ENCODE data around the gene SPO11.

SPO11 gene

GRCh38 chr20:57291003-57291402, 38.6 kb upstream of the SPO11 start:
- TF ChIP-seq POLR2AphosphoS5 (IDR thresholded peaks at IDR 0.05; ENCODE audit: low read depth, low read length): no peak
- FAIRE-seq (no peak), DNase-seq (ENCODE audit: insufficient read length) (no peak)

DNA sequence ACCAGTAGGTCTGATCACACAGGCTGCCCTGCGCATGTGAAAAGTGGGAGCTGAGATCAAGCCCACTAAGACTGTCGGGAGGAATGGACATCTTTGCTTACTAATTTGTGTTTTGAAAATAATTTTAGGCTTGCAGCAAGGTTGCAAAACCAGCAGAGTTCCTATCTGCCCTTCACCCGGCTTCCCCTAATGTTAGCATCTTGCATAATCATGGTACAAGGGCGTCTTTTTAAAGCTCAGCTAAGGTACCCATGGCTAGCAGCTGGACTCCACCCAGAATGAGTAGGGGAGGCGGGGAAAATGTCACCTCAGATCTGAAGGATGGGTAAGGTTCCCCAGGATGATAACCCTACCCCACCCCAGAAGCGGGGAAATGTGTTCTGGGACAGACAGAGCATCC, 37.9 kb upstream of the SPO11 start:
- TF ChIP-seq TAF1 (IDR thresholded peaks at IDR 0.05; ENCODE audit: borderline replicate concordance, low read depth, low read length): no peak
- no peak for TF ChIP-seq POLR2AphosphoS5 (IDR thresholded peaks at IDR 0.05; ENCODE audit: low read depth, low read length)
- TF ChIP-seq POLR2A (IDR thresholded peaks at IDR 0.05; ENCODE audit: low read depth, low read length): no peak
- no peak for DNase-seq (ENCODE audit: insufficient read length)
- no peak for FAIRE-seq

DNA sequence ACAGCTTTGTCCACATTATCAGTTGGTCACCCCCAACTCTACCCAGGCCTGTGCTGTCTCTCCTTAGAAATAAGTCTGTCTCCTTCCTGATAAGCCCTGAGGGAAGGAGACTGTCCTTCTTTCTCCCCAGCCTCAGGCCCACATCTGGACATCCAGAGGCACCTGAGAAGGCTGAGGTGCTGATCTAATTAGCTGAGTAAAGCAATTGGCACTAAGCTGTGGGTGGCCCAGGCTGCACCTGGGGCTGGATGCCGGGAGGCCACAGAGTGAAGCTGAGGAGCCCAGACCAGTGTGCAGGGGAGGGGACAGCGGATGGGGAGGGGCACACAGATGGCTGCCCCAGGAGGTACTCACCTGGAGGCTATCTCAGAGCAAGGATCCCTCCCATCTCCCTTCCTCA, 37.0 kb upstream of the SPO11 start:
- no peak for FAIRE-seq
- TF ChIP-seq POLR2A (IDR thresholded peaks at IDR 0.05; ENCODE audit: low read depth, low read length) (no peak), POLR2AphosphoS5 (IDR thresholded peaks at IDR 0.05; ENCODE audit: low read depth, low read length) (no peak), TAF1 (IDR thresholded peaks at IDR 0.05; ENCODE audit: borderline replicate concordance, low read depth, low read length) (no peak)
- no peak for DNase-seq (ENCODE audit: insufficient read length)

GRCh38 chr20:57293995-57294394, 35.6 kb upstream of the SPO11 start:
- no peak for FAIRE-seq
- DNase-seq (ENCODE audit: insufficient read length): no peak
- TF ChIP-seq TAF1 (IDR thresholded peaks at IDR 0.05; ENCODE audit: borderline replicate concordance, low read depth, low read length) (no peak), POLR2AphosphoS5 (IDR thresholded peaks at IDR 0.05; ENCODE audit: low read depth, low read length) (no peak), POLR2A (IDR thresholded peaks at IDR 0.05; ENCODE audit: low read depth, low read length) (no peak)

DNA sequence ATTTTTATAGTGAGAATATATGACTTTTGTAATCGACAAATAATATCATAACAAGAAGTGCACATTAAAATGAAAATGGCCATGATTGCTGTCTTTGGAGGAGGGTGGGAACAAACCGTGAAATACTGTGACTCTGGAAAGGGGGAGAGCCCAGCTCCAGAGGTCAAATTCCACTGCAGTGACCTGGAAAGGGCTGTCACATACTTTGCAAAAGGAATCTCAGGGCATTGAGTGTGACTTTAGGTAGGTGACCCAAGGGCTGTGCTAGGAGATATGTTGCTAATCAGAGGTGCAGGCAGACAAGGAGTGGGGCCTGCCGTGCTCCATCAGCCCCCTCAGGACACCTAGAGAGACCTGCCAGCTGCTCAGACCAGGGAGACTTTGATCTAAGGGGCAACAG, 35.1 kb upstream of the SPO11 start:
- DNase-seq (ENCODE audit: insufficient read length) (no peak), FAIRE-seq (no peak)
- TF ChIP-seq POLR2AphosphoS5 (IDR thresholded peaks at IDR 0.05; ENCODE audit: low read depth, low read length) (no peak), TAF1 (IDR thresholded peaks at IDR 0.05; ENCODE audit: borderline replicate concordance, low read depth, low read length) (no peak), POLR2A (IDR thresholded peaks at IDR 0.05; ENCODE audit: low read depth, low read length) (no peak)

GRCh38 chr20:57298457-57298856, 31.1 kb upstream of the SPO11 start:
- no peak for DNase-seq (ENCODE audit: insufficient read length)
- FAIRE-seq: no peak
- TF ChIP-seq TAF1 (IDR thresholded peaks at IDR 0.05; ENCODE audit: borderline replicate concordance, low read depth, low read length): no peak
- TF ChIP-seq POLR2AphosphoS5 (IDR thresholded peaks at IDR 0.05; ENCODE audit: low read depth, low read length): no peak
- TF ChIP-seq POLR2A (IDR thresholded peaks at IDR 0.05; ENCODE audit: low read depth, low read length): no peak

DNA sequence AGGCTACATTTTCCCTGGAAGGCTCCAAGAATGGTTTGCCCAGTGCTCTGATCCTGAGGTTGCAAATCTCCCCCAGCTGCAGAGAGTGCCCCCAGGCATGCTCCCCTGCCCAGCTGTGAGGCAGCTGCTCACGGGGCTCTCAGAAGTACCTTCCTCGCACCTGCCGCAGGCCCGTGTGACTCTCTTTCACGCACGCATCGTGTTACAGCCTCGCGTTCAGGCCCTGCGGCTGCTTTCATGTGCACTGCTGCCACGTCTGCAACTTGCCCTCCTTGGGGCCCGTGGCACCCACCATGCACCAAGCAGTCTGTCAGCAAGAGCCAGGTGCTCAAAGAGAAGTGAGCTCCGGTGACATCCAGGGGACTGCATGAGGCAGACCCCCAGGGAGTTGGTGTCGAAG, 28.6 kb upstream of the SPO11 start:
- DNase-seq (ENCODE audit: insufficient read length) (no peak), FAIRE-seq (no peak)
- TF ChIP-seq POLR2A (IDR thresholded peaks at IDR 0.05; ENCODE audit: low read depth, low read length) (no peak), TAF1 (IDR thresholded peaks at IDR 0.05; ENCODE audit: borderline replicate concordance, low read depth, low read length) (no peak), POLR2AphosphoS5 (IDR thresholded peaks at IDR 0.05; ENCODE audit: low read depth, low read length) (no peak)

GRCh38 chr20:57306747-57307146, 22.9 kb upstream of the SPO11 start:
- no peak for DNase-seq (ENCODE audit: insufficient read length)
- no peak for FAIRE-seq
- TF ChIP-seq POLR2AphosphoS5 (IDR thresholded peaks at IDR 0.05; ENCODE audit: low read depth, low read length): no peak
- TF ChIP-seq POLR2A (IDR thresholded peaks at IDR 0.05; ENCODE audit: low read depth, low read length): no peak
- no peak for TF ChIP-seq TAF1 (IDR thresholded peaks at IDR 0.05; ENCODE audit: borderline replicate concordance, low read depth, low read length)

DNA sequence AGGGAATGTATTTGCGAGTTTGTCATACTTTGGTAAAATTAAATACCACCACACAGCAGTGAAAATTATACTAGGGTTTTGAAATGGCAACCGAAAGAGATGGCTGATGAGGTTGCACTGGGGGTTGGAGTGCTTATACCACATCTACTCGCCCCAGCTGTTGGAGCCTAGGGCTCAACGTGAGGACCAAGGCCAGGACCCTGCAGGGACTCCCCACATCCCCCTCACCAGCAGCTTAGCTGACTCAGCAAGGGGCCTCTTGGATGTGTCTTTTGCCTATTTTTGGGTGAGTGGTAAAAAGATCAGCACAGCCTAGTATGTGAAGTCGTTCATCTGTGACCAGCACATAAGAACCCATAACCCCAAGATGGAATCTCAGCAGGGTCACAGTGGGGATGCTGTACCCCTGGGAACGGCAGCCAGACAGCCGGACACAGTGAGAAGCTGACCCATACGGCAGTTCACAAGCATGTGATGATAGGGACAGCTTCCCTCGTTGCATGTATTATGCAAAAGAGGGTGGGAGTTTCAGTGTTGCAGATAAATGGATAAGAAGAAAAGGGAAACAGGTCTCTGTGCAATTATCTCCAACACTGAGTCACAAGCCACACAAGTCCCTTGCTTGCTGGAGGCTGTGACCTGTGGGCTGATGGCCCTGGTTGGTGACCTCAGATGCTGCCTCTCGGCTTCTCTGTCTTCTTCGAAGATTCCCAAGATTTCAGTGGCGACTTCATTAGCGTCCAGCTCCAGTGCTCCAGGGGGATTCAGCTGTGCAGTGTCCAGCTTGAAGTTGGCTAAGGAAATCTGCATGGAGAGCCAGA, 20.9 kb upstream of the SPO11 start:
- no peak for DNase-seq (ENCODE audit: insufficient read length)
- TF ChIP-seq POLR2AphosphoS5 (IDR thresholded peaks at IDR 0.05; ENCODE audit: low read depth, low read length) (no peak), TAF1 (IDR thresholded peaks at IDR 0.05; ENCODE audit: borderline replicate concordance, low read depth, low read length) (no peak), POLR2A (IDR thresholded peaks at IDR 0.05; ENCODE audit: low read depth, low read length) (no peak)
- no peak for FAIRE-seq

- DNase-seq (ENCODE audit: insufficient read length) (no peak), FAIRE-seq (no peak)
Observed at GRCh38 chr20:57309544-57310115, 20.0 kb upstream of the SPO11 start.

DNA sequence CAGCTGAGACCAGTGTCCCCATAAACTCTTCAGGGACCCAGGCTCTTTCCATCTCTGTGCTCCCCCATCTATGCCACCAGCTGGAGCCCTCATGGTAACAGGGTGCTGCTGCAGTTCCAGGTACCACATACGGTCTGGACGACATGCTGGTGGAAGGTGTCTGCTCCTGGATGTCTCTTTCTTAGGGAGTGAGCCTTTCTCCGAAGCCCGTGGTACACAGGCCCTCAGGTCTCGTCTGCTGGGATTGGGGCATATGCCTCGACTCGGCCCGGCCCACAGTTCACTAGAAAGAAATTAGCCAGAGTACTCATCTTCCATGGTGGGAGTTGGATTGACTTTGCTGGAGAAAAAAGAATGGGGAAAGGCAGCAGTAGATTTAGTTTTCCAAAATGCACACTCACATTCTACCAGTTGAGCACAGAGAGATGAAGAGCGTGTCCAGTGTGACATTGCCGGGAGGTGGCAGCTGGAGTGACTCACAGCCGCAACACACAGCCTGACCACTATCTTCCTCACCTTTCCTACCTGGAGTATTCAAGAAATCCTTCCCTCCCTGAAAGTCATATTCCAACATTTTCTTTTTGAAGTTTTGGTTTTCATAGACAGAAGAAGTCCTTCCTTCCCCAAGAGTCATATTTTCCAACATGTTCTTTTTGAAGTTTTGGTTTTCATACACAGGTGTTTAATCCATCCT, 18.6 kb upstream of the SPO11 start:
- TF ChIP-seq TAF1 (IDR thresholded peaks at IDR 0.05; ENCODE audit: borderline replicate concordance, low read depth, low read length) (no peak), POLR2AphosphoS5 (IDR thresholded peaks at IDR 0.05; ENCODE audit: low read depth, low read length) (no peak), POLR2A (IDR thresholded peaks at IDR 0.05; ENCODE audit: low read depth, low read length) (no peak)
- DNase-seq (ENCODE audit: insufficient read length) (no peak), FAIRE-seq (no peak)

More at GRCh38 chr20:57309544-57310115, 20.0 kb upstream of the SPO11 start:
- TF ChIP-seq POLR2AphosphoS5 (IDR thresholded peaks at IDR 0.05; ENCODE audit: low read depth, low read length) (no peak), TAF1 (IDR thresholded peaks at IDR 0.05; ENCODE audit: borderline replicate concordance, low read depth, low read length) (no peak), POLR2A (IDR thresholded peaks at IDR 0.05; ENCODE audit: low read depth, low read length) (no peak)

DNA sequence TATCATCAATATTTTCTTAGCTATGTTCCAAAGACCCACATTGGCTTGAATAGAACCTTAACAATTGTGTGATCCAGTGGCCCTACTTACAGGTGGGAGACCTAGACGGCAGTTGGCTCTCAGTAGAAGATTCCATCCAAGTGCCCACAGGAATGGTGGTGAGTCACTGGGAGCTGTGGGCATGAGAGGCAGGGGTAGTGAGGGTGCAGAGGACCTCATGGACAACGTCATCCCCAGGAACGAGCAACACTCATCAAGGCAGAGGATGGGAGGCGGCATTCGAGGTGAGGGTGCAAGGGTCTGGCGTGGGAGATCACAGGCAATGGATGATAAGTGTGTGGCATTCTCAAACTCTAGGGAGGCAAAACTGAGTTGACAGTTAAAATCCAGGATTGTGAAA, 17.5 kb upstream of the SPO11 start:
- no peak for FAIRE-seq
- TF ChIP-seq TAF1 (IDR thresholded peaks at IDR 0.05; ENCODE audit: borderline replicate concordance, low read depth, low read length) (no peak), POLR2A (IDR thresholded peaks at IDR 0.05; ENCODE audit: low read depth, low read length) (no peak), POLR2AphosphoS5 (IDR thresholded peaks at IDR 0.05; ENCODE audit: low read depth, low read length) (no peak)
- DNase-seq (ENCODE audit: insufficient read length): no peak
